RKO (cell line): ENCODE measurements around the gene RELA.
"Not testable (repeated sequence)": the region's sequence is repeated elsewhere in the genome, so short reads cannot be mapped to it uniquely, and the experiment has no call there.

Source experiments
- DNase-seq: peaks from one replicate; pipeline ENCODE4 v3.0.0-alpha.2; 2016; ENCODE audit warnings: low spot score

The RELA gene

GRCh38 chr11:65672180-65672860 is 9.6 kb upstream of the RELA start:
- DNase-seq: no peak

DNA sequence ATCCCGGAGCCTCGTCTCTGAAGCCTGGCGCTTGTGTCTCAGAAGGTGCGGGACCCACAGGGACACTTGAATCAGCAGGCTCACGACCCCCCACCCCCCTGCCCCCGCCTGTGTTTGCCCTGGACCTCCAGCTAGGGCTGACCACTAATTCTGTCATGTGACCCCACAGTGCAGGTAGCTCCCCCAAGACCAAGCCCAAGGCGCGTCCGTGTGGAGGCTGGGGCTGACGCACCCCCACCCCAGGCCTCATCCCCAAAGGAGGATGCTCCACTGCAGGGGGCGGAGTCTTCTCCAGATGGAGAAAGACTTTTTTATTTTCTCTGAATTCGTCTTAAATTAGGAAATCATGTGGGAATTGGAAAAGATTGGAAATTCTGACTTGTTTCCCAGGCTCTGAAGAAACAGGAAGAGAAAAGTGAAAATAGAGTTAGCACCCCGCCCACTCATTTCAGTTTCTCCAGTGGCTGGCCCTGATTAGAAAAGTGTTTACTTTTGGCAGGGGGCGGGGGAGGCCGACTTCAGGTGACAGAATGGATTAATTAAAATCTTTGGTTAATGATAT is 1.0 kb upstream of the RELA start:
- peak; percentile 49 for DNase-seq

- DNase-seq: no peak
Observed at GRCh38 chr11:65662247-65662798, 393 bp downstream of the RELA start.

DNA sequence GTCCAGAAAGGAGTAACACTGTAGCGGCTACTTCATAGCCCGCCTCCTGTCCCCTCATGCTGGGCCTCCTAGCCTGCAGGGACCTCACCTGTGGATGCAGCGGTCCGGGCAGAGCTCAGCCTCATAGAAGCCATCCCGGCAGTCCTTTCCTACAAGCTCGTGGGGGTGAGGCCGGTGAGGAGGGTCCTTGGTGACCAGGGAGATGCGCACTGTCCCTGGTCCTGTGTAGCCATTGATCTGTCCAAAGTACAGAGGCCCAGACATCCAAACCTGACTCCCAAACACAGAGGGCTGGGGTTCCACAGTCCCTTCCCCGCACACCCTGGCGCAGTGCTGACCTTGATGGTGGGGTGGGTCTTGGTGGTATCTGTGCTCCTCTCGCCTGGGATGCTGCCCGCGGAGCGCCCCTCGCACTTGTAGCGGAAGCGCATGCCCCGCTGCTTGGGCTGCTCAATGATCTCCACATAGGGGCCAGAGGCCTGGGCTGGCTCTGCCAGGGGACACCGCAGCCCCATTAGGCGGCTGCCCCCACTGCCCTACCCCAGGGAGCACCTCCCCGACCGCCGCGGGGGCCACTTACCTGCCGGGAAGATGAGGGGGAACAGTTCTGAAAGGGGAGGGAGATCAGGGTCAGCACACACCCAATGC is 993 bp downstream of the RELA start:
- DNase-seq: no peak

DNA sequence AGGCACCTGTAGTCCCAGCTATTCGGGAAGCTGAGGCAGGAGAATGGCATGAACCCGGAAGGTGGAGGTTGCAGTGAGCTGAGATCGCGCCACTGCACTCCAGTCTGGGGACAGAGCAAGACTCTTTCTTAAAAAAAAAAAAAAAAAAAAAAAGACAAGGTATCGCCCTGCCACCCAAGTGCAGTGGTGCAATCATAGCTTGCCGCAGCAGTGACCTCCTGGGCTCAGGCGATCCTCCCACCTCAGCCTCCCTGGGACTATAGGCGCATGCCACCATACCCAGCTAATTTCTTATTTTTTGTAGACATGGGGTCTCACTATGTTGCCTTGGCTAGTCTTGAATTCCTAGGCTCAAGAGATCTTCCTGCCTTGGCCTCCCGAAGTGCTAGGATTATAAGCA is 1.8 kb downstream of the RELA start:
- not testable (repeated sequence) for DNase-seq

DNA sequence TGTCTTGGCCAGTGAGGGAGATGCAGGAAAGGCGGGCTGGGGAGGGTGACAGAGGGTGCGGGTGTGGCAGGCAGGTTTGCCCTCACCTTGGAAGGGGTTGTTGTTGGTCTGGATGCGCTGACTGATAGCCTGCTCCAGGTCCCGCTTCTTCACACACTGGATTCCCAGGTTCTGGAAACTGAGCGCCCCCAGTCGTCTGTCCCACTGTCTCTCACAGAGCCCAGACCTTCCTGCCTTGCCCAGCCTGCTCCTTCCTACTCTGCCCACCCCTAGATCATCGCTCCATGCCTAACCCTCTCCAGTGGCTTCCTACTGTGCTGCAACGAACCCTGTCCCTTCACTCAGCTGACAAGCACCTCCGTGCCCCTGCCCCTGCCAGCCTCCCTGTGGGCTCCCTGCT is 2.7 kb downstream of the RELA start:
- no peak for DNase-seq

DNA sequence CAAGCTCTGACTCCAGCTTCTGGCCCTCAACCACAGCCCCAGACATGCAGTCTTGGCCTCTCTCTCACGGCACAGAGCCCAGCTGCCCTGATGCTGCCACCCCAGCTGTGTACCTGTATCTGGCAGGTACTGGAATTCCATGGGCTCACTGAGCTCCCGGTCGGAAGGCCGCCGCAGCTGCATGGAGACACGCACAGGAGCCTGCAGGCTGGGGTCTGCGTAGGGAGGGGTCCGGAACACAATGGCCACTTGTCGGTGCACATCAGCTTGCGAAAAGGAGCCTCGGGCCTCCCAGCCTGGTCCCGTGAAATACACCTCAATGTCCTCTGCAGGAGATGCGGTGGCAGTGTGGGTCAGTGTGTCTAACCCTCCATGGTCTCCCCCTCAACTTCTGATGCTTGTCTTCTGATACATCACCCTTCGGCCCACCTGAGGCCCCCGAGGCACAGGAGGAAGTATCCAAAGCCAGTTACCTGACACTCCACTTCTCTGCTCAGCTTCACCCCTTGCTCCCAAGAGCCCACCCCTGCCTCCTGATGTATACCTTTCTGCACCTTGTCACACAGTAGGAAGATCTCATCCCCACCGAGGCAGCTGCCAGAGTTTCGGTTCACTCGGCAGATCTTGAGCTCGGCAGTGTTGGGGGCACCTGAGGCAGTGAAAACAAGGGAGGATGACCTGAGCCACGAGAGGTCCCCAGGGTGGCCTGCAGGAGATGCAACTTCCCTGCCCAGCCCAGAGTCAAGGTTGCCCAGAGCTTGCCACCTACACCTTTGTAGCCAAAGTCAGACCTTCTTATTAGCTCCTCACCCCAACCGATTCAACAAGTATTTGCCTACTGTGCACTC is 4.3 kb downstream of the RELA start:
- no peak for DNase-seq

GRCh38 chr11:65657426-65657825 is 5.3 kb downstream of the RELA start:
- DNase-seq: no peak

DNA sequence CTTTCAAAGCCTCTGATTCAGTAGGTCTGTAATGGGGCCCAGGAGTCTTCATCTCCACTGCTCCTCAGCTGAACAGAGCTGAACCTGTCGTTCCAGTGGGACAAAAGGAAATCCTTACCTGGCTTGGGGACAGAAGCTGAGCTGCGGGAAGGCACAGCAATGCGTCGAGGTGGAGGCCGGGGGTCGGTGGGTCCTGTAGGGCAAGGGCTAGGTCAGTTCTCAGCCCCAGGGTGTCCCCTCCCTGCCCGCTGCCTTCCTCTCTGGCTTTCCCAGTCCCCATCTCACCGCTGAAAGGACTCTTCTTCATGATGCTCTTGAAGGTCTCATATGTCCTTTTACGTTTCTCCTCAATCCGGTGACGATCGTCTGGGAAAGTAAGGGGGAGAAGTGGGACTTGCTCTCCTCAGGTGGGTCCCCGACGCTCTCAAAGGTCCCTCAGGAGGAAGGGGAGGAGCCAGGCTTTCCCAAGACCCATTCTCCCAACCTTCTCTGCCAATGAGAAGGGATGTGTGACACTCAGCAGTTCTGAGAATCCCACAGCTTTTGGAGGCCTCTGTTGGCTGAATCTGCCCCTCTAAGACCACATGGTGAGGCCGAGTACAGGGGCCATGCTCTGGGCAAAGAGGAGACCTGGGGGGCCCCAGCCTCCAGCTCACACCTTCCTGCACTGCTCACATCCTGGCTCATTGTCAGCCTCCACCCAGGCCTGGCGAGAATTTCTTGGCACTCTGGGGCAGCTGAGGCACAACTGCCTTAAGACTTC is 7.0 kb downstream of the RELA start:
- DNase-seq: no peak

GRCh38 chr11:65654375-65655349 is 8.1 kb downstream of the RELA start:
- DNase-seq: no peak

- DNase-seq: no peak
Observed at GRCh38 chr11:65653229-65654225, 9.2 kb downstream of the RELA start.

- peak; percentile 93 for DNase-seq
Observed at GRCh38 chr11:65652511-65653228, 10.0 kb downstream of the RELA start.

DNA sequence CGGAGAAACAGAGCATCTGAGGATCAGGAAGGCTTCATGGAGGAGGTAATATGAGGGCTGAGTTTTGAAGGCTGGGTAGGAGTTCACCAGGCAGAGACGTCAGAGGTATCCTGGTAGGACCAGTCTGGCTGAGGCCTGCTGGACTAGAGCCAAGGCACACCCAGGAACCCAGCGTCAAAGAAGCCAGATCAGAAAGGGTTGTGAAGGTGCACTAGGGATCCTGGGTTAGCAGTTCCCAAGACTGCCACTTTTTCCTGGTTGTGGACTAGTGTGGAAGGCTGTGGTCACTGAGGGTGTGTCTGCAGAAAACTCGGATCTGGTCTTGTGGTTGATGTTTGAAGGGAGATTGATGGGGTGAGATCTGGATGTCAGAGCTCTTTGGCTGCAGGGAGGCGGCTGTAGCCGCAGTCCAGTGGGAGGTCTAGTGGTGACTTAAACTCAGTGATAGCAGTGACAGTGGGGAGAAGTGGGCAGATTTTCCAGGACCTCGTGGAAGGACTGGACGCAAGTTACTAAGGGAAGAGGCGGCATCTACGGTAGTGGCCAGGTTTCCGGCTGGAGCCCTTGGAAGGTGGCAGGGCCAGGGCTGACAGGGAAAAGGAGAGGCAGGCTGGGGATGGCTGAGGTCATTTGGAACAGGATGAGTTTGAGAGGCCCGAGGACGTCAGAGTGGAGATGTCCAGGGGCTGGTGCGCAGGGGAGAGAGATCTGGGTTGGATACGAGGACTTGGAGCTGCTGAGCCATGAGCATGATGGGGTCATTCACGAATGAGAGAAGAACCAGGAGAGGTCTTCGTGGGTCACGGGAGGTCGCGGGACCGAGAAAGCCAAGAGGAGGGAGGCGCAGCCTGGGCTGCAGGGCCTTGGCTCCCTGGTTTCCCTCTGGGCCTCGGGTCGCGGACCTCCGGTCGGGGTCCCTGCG is 10.9 kb downstream of the RELA start:
- no peak for DNase-seq

- no peak for DNase-seq
Observed at GRCh38 chr11:65651339-65651588, 11.5 kb downstream of the RELA start.

- DNase-seq: no peak
Observed at GRCh38 chr11:65650547-65651338, 12.0 kb downstream of the RELA start.

DNA sequence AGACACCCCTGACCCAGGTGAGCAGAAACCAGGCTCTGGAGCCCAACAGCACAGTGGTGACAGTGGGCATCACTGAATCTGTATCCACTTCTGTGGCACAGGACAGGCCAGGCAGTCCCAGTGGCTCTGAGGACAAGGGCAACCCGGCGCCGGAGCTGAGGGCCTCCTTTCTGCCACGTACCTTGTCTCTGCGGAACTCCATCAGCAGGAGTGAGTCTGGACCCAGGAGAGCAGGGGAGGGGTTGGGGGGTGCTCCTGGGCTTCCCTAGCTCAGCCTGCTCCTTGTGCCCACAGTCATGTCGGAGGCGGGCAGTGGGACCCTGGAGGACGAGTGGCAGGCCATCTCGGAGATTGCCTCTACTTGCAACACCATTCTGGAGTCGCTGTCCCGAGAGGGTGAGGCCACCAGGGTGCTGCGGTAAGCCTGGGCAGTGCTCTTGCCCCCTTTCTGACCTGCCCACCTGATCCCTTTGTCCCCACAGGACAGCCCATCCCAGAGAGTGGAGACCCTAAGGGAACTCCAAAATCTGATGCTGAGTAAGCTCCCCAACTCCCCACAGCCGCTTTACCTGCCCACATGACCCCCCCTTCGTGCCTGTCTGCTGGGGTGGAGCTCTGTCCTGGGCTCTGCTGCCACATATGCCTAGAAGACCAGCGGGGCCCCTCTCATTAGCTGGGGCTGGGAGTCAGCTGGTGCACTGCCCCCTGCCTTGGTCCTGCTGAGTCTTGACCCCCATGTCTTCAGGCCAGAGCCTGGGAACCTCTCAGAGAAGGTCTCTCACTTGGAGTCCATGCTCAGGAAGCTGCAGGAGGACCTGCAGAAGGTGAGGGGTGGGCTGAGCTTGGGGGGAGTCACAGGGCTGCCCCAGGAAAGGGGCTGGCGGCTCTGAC is 12.8 kb downstream of the RELA start:
- DNase-seq: no peak
